SK-N-SH (cell line): ENCODE measurements around the gene TMEM256. TPM values are rescaled to one million over a fixed set of nuclear protein-coding genes. Genes with fewer than 3 reads are reported as not detected.

Source experiments
- CTCF ChIA-PET: fragments of 300-600, 350-600 bp; formaldehyde crosslinking; extraction: SDS; loops from one replicate; lab custom pipeline; 2021; lab: Yijun Ruan, JAX
- POLR2A ChIA-PET: fragments of 350-600 bp; sonication (Branson Sonifier 250); formaldehyde crosslinking; extraction: SDS; loops from one replicate; lab custom pipeline; 2020; ENCODE audit warnings: antibody characterized with exemption, inconsistent platforms; lab: Yijun Ruan, JAX
- DNase-seq: peaks from one replicate; pipeline ENCODE4 v3.0.0; 2012
- H2AFZ ChIP-seq: fragments of 200-600 bp; sonication (generic); 2 replicates; pipeline ENCODE4 v1.8.1; 2016; ENCODE audit warnings: antibody characterized with exemption, mild to moderate bottlenecking, low read depth
- H3F3A ChIP-seq: fragments of 200-600 bp; sonication (generic); replicated peaks from 2 replicates; pipeline ENCODE3; 2016; ENCODE audit warnings: antibody characterized with exemption, mild to moderate bottlenecking; ENCODE audit not compliant: insufficient read depth
- H3K27ac ChIP-seq, 2 experiments: fragments of 200-500 bp in 1 of 2; fragments of 200-600 bp in 1 of 2; sonication (Bioruptor generic) in 1 of 2; sonication (generic), shearing (Covaris generic) in 1 of 2; 2 replicates each; pipeline versions ENCODE4 v1.5.1 to v1.6.1; 2014 to 2016; ENCODE audit warnings: low read depth in 2 of 2, inconsistent platforms in 1 of 2, low read length in 1 of 2, mild to moderate bottlenecking in 1 of 2, mixed read lengths in 1 of 2
- H3K27me3 ChIP-seq: fragments of 200-600 bp; sonication (generic), shearing (Covaris generic); 2 replicates; pipeline ENCODE4 v1.6.1; 2016; ENCODE audit warnings: mixed run types; ENCODE audit not compliant: insufficient read depth
- H3K36me3 ChIP-seq, 2 experiments: fragments of 200-500 bp in 1 of 2; fragments of 200-600 bp in 1 of 2; sonication (Bioruptor generic) in 1 of 2; sonication (generic) in 1 of 2; replicated peaks in 1 of 2; 2 replicates each; pipeline versions ENCODE3 to v1.5.1; 2014 to 2016; ENCODE audit warnings: low read length in 1 of 2, mild to moderate bottlenecking in 1 of 2; ENCODE audit not compliant: insufficient read depth in 2 of 2, control insufficient read depth in 1 of 2
- H3K4me1 ChIP-seq, 2 experiments: fragments of 200-500 bp in 1 of 2; fragments of 200-600 bp in 1 of 2; sonication (Bioruptor generic) in 1 of 2; sonication (generic), shearing (Covaris generic) in 1 of 2; 2 replicates each; pipeline versions ENCODE4 v1.5.1 to v1.6.1; 2014 to 2016; ENCODE audit warnings: low read depth in 1 of 2, low read length in 1 of 2, mixed run types in 1 of 2; ENCODE audit not compliant: insufficient read depth in 2 of 2, control insufficient read depth in 1 of 2
- H3K4me2 ChIP-seq: fragments of 200-600 bp; sonication (generic), shearing (Covaris generic); 2 replicates; pipeline ENCODE4 v1.6.1; 2017; ENCODE audit warnings: mixed run types
- H3K4me3 ChIP-seq, 2 experiments: fragments of 200-500 bp in 1 of 2; fragments of 200-600 bp in 1 of 2; sonication (Bioruptor generic) in 1 of 2; sonication (generic), shearing (Covaris generic) in 1 of 2; 2 replicates each; pipeline versions ENCODE4 v1.5.1 to v1.8.1; 2014 to 2016; ENCODE audit warnings: low read depth in 2 of 2, inconsistent platforms in 1 of 2, low read length in 1 of 2, mild to moderate bottlenecking in 1 of 2, mixed read lengths in 1 of 2, moderate library complexity in 1 of 2
- H3K79me2 ChIP-seq: fragments of 200-600 bp; sonication (generic); 2 replicates; pipeline ENCODE4 v1.8.1; 2017; ENCODE audit warnings: mild to moderate bottlenecking; ENCODE audit not compliant: insufficient read depth
- H3K9ac ChIP-seq: fragments of 200-600 bp; sonication (generic); 2 replicates; pipeline ENCODE4 v1.6.1; 2017; ENCODE audit warnings: mixed run types
- H3K9me2 ChIP-seq: fragments of 200-600 bp; sonication (generic); 2 replicates; pipeline ENCODE4 v1.6.1; 2017; ENCODE audit warnings: mixed run types
- H3K9me3 ChIP-seq: fragments of 200-600 bp; sonication (generic); 2 replicates; pipeline ENCODE4 v1.6.1; 2017; ENCODE audit warnings: mixed run types, mild to moderate bottlenecking, moderate library complexity
- H4K20me1 ChIP-seq: fragments of 200-600 bp; sonication (generic); 2 replicates; pipeline ENCODE4 v1.6.1; 2017; ENCODE audit warnings: mild to moderate bottlenecking, mixed run types; ENCODE audit not compliant: insufficient read depth
- EP300 ChIP-seq, 2 experiments: IDR thresholded peaks; 2 replicates each; pipeline versions ENCODE4 v1.4.0 to v1.6.1; 2012; ENCODE audit warnings: borderline replicate concordance in 1 of 2, low read depth in 1 of 2, low read length in 1 of 2
- EZH2phosphoT487 ChIP-seq: fragments of 200-600 bp; sonication (generic); IDR thresholded peaks from 2 replicates; pipeline ENCODE4 v1.6.1; 2017; ENCODE audit warnings: low read depth, mixed run types, mild to moderate bottlenecking, antibody characterized with exemption, moderate library complexity, borderline replicate concordance
- FOXJ3 ChIP-seq: sonication (generic); formaldehyde crosslinking; IDR thresholded peaks from 2 replicates; pipeline ENCODE4 v1.5.1; 2020; ENCODE audit warnings: mild to moderate bottlenecking, missing genetic modification reagents
- FOXM1 ChIP-seq: IDR thresholded peaks from 2 replicates; pipeline ENCODE4 v1.4.0; 2012; ENCODE audit warnings: low read depth, mild to moderate bottlenecking
- GABPA ChIP-seq: IDR thresholded peaks from 2 replicates; pipeline ENCODE4 v1.4.0; 2012; ENCODE audit warnings: low read depth, mild to moderate bottlenecking
- GATA2 ChIP-seq: sonication (generic); formaldehyde crosslinking; IDR thresholded peaks from 2 replicates; pipeline ENCODE4 v1.5.0; 2020; ENCODE audit warnings: mild to moderate bottlenecking, missing genetic modification reagents
- JUND ChIP-seq: IDR thresholded peaks from 2 replicates; pipeline ENCODE4 v1.4.0; 2012
- MEF2A ChIP-seq: IDR thresholded peaks from 2 replicates; pipeline ENCODE4 v1.4.0; 2012; ENCODE audit warnings: low read depth, borderline replicate concordance
- NRF1 ChIP-seq: IDR thresholded peaks from 2 replicates; pipeline ENCODE4 v1.6.1; 2012; ENCODE audit warnings: low read depth, mild to moderate bottlenecking, low read length
- RFX5 ChIP-seq: IDR thresholded peaks from 2 replicates; pipeline ENCODE4 v1.6.1; 2012; ENCODE audit warnings: mild to moderate bottlenecking, improper control_type of control experiment, low read length
- RXRA ChIP-seq: IDR thresholded peaks from 2 replicates; pipeline ENCODE4 v1.4.0; 2012; ENCODE audit warnings: low read depth, mild to moderate bottlenecking, borderline replicate concordance
- SIN3A ChIP-seq: IDR thresholded peaks from 2 replicates; pipeline ENCODE4 v1.6.1; 2012; ENCODE audit warnings: low read depth, mild to moderate bottlenecking, low read length, moderate library complexity, borderline replicate concordance
- TCF12 ChIP-seq: IDR thresholded peaks from 2 replicates; pipeline ENCODE4 v1.4.0; 2012
- TEAD4 ChIP-seq: IDR thresholded peaks from 2 replicates; pipeline ENCODE4 v1.4.0; 2012; ENCODE audit warnings: mild to moderate bottlenecking, borderline replicate concordance; ENCODE audit not compliant: insufficient read depth
- WGBS: methylation state at CpG from one replicate; pipeline ENCODE4 v1.1.6; 2017; ENCODE audit warnings: low lambda C conversion rate; 5-methylcytosine and 5-hydroxymethylcytosine counted together
- polyA plus RNA-seq, 3 experiments: library from polyadenylated mRNA; depleted of rRNA; stranded (reverse); fragments of >200 nt; gene quantifications; 2 replicates each; pipeline ENCODE4 v1.2.3, GENCODE V29; 2012
- TF ChIP-seq, protein P1 (sequence below): fragments of 150-350 bp; IDR thresholded peaks from 2 replicates; pipeline ENCODE4 v1.6.1; 2016; ENCODE audit warnings: mild to moderate bottlenecking, low read depth, low read length
- TF ChIP-seq, protein P2 (sequence below): IDR thresholded peaks from 2 replicates; pipeline ENCODE4 v1.6.1; 2012; ENCODE audit warnings: mild to moderate bottlenecking, low read depth, low read length, moderate library complexity
- TF ChIP-seq, protein P3 (sequence below): fragments of 200-600 bp; sonication (generic); IDR thresholded peaks from 2 replicates; pipeline ENCODE4 v1.6.1; 2017; ENCODE audit warnings: antibody characterized with exemption, mild to moderate bottlenecking, moderate library complexity
- TF ChIP-seq, protein P4 (sequence below): fragments of 150-350 bp; IDR thresholded peaks from 2 replicates; pipeline ENCODE4 v1.6.1; 2017; ENCODE audit warnings: antibody characterized with exemption, low read length, low read depth, borderline replicate concordance

The TMEM256 gene
- polyA plus RNA-seq, 1 of the 3 experiments (the other 2 are of a cell fraction), result 213 TPM

DNA sequence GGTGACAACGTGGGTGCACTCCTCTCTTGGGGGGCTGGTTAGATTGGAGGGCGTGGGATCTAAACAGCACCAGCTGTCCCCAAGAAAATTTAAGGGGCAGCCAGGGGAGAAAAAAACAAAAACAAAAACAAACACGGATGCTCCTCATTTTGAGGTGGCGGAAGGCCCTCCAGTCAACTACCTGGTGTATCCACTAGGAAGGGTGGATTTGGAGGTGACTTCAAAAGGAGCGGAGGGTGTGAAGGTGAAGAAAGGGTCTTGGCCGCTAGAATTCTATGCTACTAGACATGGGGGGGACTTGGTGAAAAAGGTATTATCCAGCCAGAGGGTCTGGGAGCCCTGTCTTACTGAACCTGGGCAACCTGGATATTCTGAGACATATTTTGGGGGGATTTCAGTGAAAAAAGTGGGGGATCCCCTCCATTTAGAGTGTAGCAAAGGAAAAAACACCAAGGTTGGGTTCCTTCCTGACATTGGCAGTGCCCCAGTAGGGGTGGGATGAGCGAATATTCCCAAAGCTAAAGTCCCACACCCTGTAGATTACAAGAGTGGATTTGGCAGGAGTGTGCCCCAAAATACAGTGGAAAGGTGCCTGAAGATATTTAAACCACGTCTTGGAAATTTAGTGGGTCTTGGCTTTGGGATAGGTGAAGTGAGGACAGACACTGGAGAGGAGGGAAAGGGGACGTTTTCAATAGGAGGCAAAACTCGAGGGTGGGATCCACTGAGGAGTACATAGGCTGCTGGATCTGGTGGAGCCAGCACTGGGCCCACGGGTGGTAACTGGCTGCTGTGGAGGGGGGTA is 35.0 kb upstream of the TMEM256 start:
- Histone ChIP-seq H4K20me1 (no peaks in the 10 kb centered on the region), H3K4me3 (peak overlapping the region in 1 of 2 experiments; percentile 67; a peak in 1 of 4 replicates), H3K4me1 (peaks cover 0 to 27% of the 10 kb centered on the region in 2 experiments; a peak in 1 of 4 replicates), H3K9me2 (no peaks in the 10 kb centered on the region), H3K4me2 (peak overlapping the region; percentile 95), H3K9me3 (no peaks in the 10 kb centered on the region), H3K9ac (no peak overlapping the region), H2AFZ (no peak overlapping the region), H3K27me3 (no peaks in the 10 kb centered on the region), H3K36me3 (peaks cover 0 to 4% of the 10 kb centered on the region in 2 experiments), H3F3A (peaks cover 15% of the 10 kb centered on the region), H3K79me2 (peaks cover 7% of the 10 kb centered on the region; the same call in 1 of the 2 replicates), H3K27ac (peak overlapping the region in 1 of 2 experiments; percentile 97; a peak in 1 of 4 replicates)
- ChIA-PET CTCF (interaction anchor here (0.9 to 3.9 kb wide), 6 partner anchors 18 to 122 kb away, joined by 3 to 27 read pairs (median 13); partner anchors contain the start of genes POLR2A, SENP3 and TMEM95), POLR2A (interaction anchor here (1.6 to 3.3 kb wide), 4 partner anchors 35 to 122 kb away, joined by 5 to 19 read pairs (median 11); partner anchors contain the start of genes POLR2A and TMEM256)
- no peak for TF ChIP-seq NRF1
- no peak for TF ChIP-seq GATA2 (CRISPR knock-in tag)
- TF ChIP-seq, protein P1, sequence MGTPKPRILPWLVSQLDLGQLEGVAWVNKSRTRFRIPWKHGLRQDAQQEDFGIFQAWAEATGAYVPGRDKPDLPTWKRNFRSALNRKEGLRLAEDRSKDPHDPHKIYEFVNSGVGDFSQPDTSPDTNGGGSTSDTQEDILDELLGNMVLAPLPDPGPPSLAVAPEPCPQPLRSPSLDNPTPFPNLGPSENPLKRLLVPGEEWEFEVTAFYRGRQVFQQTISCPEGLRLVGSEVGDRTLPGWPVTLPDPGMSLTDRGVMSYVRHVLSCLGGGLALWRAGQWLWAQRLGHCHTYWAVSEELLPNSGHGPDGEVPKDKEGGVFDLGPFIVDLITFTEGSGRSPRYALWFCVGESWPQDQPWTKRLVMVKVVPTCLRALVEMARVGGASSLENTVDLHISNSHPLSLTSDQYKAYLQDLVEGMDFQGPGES, result no peak
- TF ChIP-seq SIN3A, result no peak
- TF ChIP-seq RXRA, result no peak
- no peak for TF ChIP-seq TEAD4
- TF ChIP-seq, protein P2, sequence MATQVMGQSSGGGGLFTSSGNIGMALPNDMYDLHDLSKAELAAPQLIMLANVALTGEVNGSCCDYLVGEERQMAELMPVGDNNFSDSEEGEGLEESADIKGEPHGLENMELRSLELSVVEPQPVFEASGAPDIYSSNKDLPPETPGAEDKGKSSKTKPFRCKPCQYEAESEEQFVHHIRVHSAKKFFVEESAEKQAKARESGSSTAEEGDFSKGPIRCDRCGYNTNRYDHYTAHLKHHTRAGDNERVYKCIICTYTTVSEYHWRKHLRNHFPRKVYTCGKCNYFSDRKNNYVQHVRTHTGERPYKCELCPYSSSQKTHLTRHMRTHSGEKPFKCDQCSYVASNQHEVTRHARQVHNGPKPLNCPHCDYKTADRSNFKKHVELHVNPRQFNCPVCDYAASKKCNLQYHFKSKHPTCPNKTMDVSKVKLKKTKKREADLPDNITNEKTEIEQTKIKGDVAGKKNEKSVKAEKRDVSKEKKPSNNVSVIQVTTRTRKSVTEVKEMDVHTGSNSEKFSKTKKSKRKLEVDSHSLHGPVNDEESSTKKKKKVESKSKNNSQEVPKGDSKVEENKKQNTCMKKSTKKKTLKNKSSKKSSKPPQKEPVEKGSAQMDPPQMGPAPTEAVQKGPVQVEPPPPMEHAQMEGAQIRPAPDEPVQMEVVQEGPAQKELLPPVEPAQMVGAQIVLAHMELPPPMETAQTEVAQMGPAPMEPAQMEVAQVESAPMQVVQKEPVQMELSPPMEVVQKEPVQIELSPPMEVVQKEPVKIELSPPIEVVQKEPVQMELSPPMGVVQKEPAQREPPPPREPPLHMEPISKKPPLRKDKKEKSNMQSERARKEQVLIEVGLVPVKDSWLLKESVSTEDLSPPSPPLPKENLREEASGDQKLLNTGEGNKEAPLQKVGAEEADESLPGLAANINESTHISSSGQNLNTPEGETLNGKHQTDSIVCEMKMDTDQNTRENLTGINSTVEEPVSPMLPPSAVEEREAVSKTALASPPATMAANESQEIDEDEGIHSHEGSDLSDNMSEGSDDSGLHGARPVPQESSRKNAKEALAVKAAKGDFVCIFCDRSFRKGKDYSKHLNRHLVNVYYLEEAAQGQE, result no peak
- no peak for TF ChIP-seq FOXM1
- TF ChIP-seq MEF2A, result no peak
- no peak for TF ChIP-seq FOXJ3
- TF ChIP-seq, protein P3, sequence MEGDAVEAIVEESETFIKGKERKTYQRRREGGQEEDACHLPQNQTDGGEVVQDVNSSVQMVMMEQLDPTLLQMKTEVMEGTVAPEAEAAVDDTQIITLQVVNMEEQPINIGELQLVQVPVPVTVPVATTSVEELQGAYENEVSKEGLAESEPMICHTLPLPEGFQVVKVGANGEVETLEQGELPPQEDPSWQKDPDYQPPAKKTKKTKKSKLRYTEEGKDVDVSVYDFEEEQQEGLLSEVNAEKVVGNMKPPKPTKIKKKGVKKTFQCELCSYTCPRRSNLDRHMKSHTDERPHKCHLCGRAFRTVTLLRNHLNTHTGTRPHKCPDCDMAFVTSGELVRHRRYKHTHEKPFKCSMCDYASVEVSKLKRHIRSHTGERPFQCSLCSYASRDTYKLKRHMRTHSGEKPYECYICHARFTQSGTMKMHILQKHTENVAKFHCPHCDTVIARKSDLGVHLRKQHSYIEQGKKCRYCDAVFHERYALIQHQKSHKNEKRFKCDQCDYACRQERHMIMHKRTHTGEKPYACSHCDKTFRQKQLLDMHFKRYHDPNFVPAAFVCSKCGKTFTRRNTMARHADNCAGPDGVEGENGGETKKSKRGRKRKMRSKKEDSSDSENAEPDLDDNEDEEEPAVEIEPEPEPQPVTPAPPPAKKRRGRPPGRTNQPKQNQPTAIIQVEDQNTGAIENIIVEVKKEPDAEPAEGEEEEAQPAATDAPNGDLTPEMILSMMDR, result no peak
- no peak for TF ChIP-seq GABPA
- no peak for TF ChIP-seq JUND
- TF ChIP-seq EP300 (IDR thresholded peaks at IDR 0.05; ENCODE audit: borderline replicate concordance in 1 of 2, low read depth in 1 of 2, low read length in 1 of 2), result no peak
- no peak for TF ChIP-seq TCF12
- TF ChIP-seq RFX5, result no peak
- no peak for TF ChIP-seq EZH2phosphoT487
- TF ChIP-seq, protein P4, sequence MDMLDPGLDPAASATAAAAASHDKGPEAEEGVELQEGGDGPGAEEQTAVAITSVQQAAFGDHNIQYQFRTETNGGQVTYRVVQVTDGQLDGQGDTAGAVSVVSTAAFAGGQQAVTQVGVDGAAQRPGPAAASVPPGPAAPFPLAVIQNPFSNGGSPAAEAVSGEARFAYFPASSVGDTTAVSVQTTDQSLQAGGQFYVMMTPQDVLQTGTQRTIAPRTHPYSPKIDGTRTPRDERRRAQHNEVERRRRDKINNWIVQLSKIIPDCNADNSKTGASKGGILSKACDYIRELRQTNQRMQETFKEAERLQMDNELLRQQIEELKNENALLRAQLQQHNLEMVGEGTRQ, result no peak
- DNase-seq, result no peak
- 83% methylated on average over 11 of the region's 11 CpGs for WGBS
